ENCODE results near the gene FZD10.

Gene FZD10

GRCh38 chr12:130145731-130146130, 16.5 kb upstream of the FZD10 start:
- TF ChIP-seq, protein P1, sequence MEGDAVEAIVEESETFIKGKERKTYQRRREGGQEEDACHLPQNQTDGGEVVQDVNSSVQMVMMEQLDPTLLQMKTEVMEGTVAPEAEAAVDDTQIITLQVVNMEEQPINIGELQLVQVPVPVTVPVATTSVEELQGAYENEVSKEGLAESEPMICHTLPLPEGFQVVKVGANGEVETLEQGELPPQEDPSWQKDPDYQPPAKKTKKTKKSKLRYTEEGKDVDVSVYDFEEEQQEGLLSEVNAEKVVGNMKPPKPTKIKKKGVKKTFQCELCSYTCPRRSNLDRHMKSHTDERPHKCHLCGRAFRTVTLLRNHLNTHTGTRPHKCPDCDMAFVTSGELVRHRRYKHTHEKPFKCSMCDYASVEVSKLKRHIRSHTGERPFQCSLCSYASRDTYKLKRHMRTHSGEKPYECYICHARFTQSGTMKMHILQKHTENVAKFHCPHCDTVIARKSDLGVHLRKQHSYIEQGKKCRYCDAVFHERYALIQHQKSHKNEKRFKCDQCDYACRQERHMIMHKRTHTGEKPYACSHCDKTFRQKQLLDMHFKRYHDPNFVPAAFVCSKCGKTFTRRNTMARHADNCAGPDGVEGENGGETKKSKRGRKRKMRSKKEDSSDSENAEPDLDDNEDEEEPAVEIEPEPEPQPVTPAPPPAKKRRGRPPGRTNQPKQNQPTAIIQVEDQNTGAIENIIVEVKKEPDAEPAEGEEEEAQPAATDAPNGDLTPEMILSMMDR (IDR thresholded peaks at IDR 0.05; ENCODE audit: poor library complexity, severe bottlenecking), result no peak
- Histone ChIP-seq H3K9me3 (ENCODE audit: severe bottlenecking) (no peaks in the 10 kb centered on the region), H3K4me3 (ENCODE audit: severe bottlenecking) (no peak overlapping the region), H3K27me3 (ENCODE audit: insufficient read depth, poor library complexity, severe bottlenecking) (no peaks in the 10 kb centered on the region), H3K4me1 (ENCODE audit: insufficient read depth, poor library complexity, severe bottlenecking) (peaks cover 5% of the 10 kb centered on the region), H3K27ac (ENCODE audit: poor library complexity, severe bottlenecking) (no peak overlapping the region), H3K36me3 (ENCODE audit: low read depth) (no peaks in the 10 kb centered on the region)
- DNase-seq (ENCODE audit: low spot score) (no peak), ATAC-seq (ENCODE audit: low read depth) (peak; percentile 50)

DNA sequence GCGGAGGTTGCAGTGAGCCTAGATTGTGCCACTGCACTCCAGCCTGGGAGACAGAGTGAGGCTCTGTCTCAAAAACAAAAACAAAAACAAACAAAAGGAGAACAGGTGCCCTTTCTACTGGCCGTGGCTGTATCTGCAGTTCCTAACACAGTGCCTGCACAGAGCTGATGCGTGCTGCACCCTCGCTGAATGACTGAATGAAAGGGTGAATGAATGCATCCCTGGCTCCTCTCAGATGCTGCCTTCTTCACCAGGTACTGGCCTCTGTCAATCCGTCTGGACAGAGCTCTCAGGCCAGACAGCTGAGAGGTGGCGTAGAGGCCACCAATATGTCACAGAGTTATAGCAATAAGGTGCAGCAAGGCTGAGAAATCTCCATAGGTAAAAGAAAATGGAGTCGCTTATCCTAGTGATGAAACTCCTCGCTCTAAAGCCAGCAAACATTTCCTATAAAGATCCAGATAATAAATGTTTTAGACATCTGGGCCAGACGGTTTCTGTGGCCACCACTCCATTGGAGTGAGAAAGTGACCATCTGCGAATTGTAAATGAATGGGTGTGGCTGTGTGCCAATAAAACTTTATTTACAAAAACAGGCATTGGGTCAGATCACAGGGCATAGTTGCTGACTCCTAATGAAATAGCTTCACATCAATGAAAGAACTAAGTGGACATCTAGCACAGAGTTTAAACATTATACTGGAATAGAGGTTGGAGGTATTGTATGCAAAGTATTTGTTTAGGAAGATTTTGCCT, 15.9 kb upstream of the FZD10 start:
- H3K27me3 ChIP-seq (ENCODE audit: insufficient read depth, poor library complexity, severe bottlenecking), result no peaks in the 10 kb centered on the region
- no peak overlapping the region for H3K27ac ChIP-seq (ENCODE audit: poor library complexity, severe bottlenecking)
- H3K4me1 ChIP-seq (ENCODE audit: insufficient read depth, poor library complexity, severe bottlenecking), result peaks cover 5% of the 10 kb centered on the region
- DNase-seq (ENCODE audit: low spot score) (no peak), ATAC-seq (ENCODE audit: low read depth) (no peak)
- no peaks in the 10 kb centered on the region for H3K9me3 ChIP-seq (ENCODE audit: severe bottlenecking)
- H3K36me3 ChIP-seq (ENCODE audit: low read depth), result no peaks in the 10 kb centered on the region
- no peak overlapping the region for H3K4me3 ChIP-seq (ENCODE audit: severe bottlenecking)
- TF ChIP-seq, protein P1 (IDR thresholded peaks at IDR 0.05; ENCODE audit: poor library complexity, severe bottlenecking), result no peak

- no peak overlapping the region for H3K4me3 ChIP-seq (ENCODE audit: severe bottlenecking)
- ATAC-seq (ENCODE audit: low read depth) (peak; percentile 19; the same call in 2 of the 3 replicates), DNase-seq (ENCODE audit: low spot score) (no peak)
- H3K27me3 ChIP-seq (ENCODE audit: insufficient read depth, poor library complexity, severe bottlenecking), result no peaks in the 10 kb centered on the region
- TF ChIP-seq, protein P1 (IDR thresholded peaks at IDR 0.05; ENCODE audit: poor library complexity, severe bottlenecking), result no peak
- no peaks in the 10 kb centered on the region for H3K9me3 ChIP-seq (ENCODE audit: severe bottlenecking)
- no peak overlapping the region for H3K27ac ChIP-seq (ENCODE audit: poor library complexity, severe bottlenecking)
- no peaks in the 10 kb centered on the region for H3K36me3 ChIP-seq (ENCODE audit: low read depth)
- H3K4me1 ChIP-seq (ENCODE audit: insufficient read depth, poor library complexity, severe bottlenecking), result peaks cover under 1% of the 10 kb centered on the region
Measured at GRCh38 chr12:130147875-130148596, 14.2 kb upstream of the FZD10 start.

GRCh38 chr12:130151846-130152245, 10.4 kb upstream of the FZD10 start:
- Histone ChIP-seq H3K9me3 (ENCODE audit: severe bottlenecking) (no peaks in the 10 kb centered on the region), H3K27ac (ENCODE audit: poor library complexity, severe bottlenecking) (no peak overlapping the region), H3K36me3 (ENCODE audit: low read depth) (no peaks in the 10 kb centered on the region), H3K4me3 (ENCODE audit: severe bottlenecking) (no peak overlapping the region), H3K4me1 (ENCODE audit: insufficient read depth, poor library complexity, severe bottlenecking) (no peaks in the 10 kb centered on the region), H3K27me3 (ENCODE audit: insufficient read depth, poor library complexity, severe bottlenecking) (no peaks in the 10 kb centered on the region)
- TF ChIP-seq, protein P1 (IDR thresholded peaks at IDR 0.05; ENCODE audit: poor library complexity, severe bottlenecking), result no peak
- DNase-seq (ENCODE audit: low spot score) (peak; percentile 15), ATAC-seq (ENCODE audit: low read depth) (no peak)

Measured in RWPE2 (cell line).